Karpas-422 (cell line): ENCODE data around the gene LMX1A. TPM values are rescaled to one million over a fixed set of nuclear protein-coding genes. Genes with fewer than 3 reads are reported as not detected.

ENCODE experiments used
- DNase-seq: peaks from one replicate; pipeline ENCODE4 v3.0.0-alpha.2; 2015
- H2AFZ ChIP-seq: fragments of 200-600 bp; sonication (generic); 2 replicates; pipeline ENCODE4 v1.6.1; 2014; ENCODE audit warnings: antibody characterized with exemption, low read length, mixed read lengths
- H3K27ac ChIP-seq: fragments of 200-600 bp; sonication (generic); 2 replicates; pipeline ENCODE4 v1.5.1; 2014; ENCODE audit warnings: mild to moderate bottlenecking, low read length, moderate library complexity
- H3K27me3 ChIP-seq: fragments of 200-600 bp; sonication (generic); 2 replicates; pipeline ENCODE4 v1.6.1; 2014; ENCODE audit warnings: low read length, mixed read lengths
- H3K36me3 ChIP-seq: fragments of 200-600 bp; sonication (generic); 2 replicates; pipeline ENCODE4 v1.6.1; 2014; ENCODE audit warnings: low read length, mixed read lengths; ENCODE audit not compliant: insufficient read depth
- H3K4me1 ChIP-seq: fragments of 200-600 bp; sonication (generic); 2 replicates; pipeline ENCODE4 v1.6.1; 2014; ENCODE audit warnings: mild to moderate bottlenecking, low read length, mixed read lengths
- H3K4me2 ChIP-seq: fragments of 200-600 bp; sonication (generic); 2 replicates; pipeline ENCODE4 v1.6.1; 2014; ENCODE audit warnings: low read length, low read depth, mild to moderate bottlenecking; ENCODE audit not compliant: poor library complexity, severe bottlenecking
- H3K4me3 ChIP-seq: fragments of 200-600 bp; sonication (generic); 2 replicates; pipeline ENCODE4 v1.5.1; 2014; ENCODE audit warnings: mild to moderate bottlenecking, antibody characterized with exemption, low read length, mixed read lengths
- H3K79me2 ChIP-seq: fragments of 200-600 bp; sonication (generic); 2 replicates; pipeline ENCODE4 v1.6.1; 2014; ENCODE audit warnings: mild to moderate bottlenecking, low read length, mixed read lengths
- H3K9ac ChIP-seq: fragments of 200-600 bp; sonication (generic); 2 replicates; pipeline ENCODE4 v1.6.0; 2014; ENCODE audit warnings: low read length
- H3K9me2 ChIP-seq: fragments of 200-600 bp; sonication (generic), shearing (Covaris generic); replicated peaks from 2 replicates; pipeline ENCODE4 v1.6.0; 2014; ENCODE audit warnings: mild to moderate bottlenecking, low read length, moderate library complexity; ENCODE audit not compliant: insufficient read depth
- H3K9me3 ChIP-seq: fragments of 300-700, 200-600 bp; sonication (generic); 2 replicates; pipeline ENCODE4 v1.6.1; 2014; ENCODE audit warnings: low read length, mixed read lengths
- H4K20me1 ChIP-seq: fragments of 200-600 bp; sonication (generic); 2 replicates; pipeline ENCODE4 v1.6.1; 2014; ENCODE audit warnings: mild to moderate bottlenecking, antibody characterized with exemption, low read length, low read depth; ENCODE audit not compliant: insufficient read depth
- total RNA-seq: library from RNA; depleted of rRNA; stranded (reverse); fragments of >200 nt; shearing (Covaris generic); gene quantifications from 2 replicates; pipeline ENCODE4 v1.2.3, GENCODE V29; 2014; ENCODE audit warnings: low replicate concordance

LMX1A gene
- total RNA-seq, 1 experiment from 2014 or later: not detected

DNA sequence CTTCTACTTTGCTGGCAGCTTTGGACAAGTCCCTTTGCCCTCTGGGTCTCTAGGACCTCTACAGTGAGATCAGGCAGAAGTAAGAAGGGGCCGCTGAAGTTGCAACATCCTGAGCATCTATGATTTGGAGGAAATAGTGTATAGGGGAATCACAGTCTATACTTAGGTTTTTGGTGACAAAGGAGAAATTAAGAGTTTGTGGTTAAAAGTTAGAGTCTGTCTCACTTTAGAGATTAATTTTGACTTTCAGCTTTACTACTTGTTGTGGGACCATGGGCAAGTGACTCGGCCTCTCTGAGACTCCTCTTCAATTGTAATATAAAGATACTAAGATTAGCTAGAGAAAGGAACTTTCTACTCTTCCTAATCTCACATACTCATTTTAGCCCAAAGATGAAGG lies 33.1 kb upstream of the LMX1A start:
- DNase-seq: no peak
- Histone ChIP-seq H3K27me3 (no peaks in the 10 kb centered on the region), H3K9ac (no peak overlapping the region)

DNA sequence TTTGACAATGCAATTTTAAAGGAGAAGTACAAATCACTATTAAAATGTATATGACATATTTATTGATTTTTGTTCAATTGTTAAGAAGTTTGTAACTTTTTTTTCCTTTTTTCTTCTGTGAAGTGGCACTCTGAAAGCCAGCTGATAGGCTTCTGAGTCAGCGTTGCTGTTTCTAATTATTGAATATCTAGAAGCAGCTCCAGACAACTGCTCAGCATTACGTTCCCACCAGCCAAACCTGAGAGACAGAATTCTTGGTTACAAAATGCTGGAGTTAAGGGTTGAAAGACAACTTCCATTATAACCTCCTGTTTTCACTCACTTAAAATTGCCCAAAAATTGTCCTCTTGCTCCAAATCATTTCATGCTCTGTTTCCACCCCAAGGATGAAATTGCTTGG lies 31.4 kb upstream of the LMX1A start:
- no peak overlapping the region for H3K27ac ChIP-seq
- peaks cover under 1% of the 10 kb centered on the region for H3K4me1 ChIP-seq
- H3K4me2 ChIP-seq: no peak overlapping the region
- no peak overlapping the region for H3K9ac ChIP-seq
- H3K36me3 ChIP-seq: no peaks in the 10 kb centered on the region
- H3K79me2 ChIP-seq: no peaks in the 10 kb centered on the region
- no peaks in the 10 kb centered on the region; the same call in 1 of the 2 replicates for H4K20me1 ChIP-seq
- H2AFZ ChIP-seq: no peak overlapping the region
- DNase-seq: no peak
- H3K9me3 ChIP-seq: no peaks in the 10 kb centered on the region
- no peak overlapping the region for H3K4me3 ChIP-seq
- H3K27me3 ChIP-seq: no peaks in the 10 kb centered on the region
- H3K9me2 ChIP-seq: no peaks in the 10 kb centered on the region

More for the DNA sequence above, 33.1 kb upstream of the LMX1A start:
- Histone ChIP-seq H3K4me3 (no peak overlapping the region), H3K4me1 (peaks cover 8% of the 10 kb centered on the region), H3K9me2 (no peaks in the 10 kb centered on the region), H4K20me1 (no peaks in the 10 kb centered on the region; the same call in 1 of the 2 replicates), H3K36me3 (no peaks in the 10 kb centered on the region), H3K79me2 (no peaks in the 10 kb centered on the region), H2AFZ (no peak overlapping the region), H3K27ac (no peak overlapping the region), H3K4me2 (no peak overlapping the region), H3K9me3 (no peaks in the 10 kb centered on the region)

GRCh38 chr1:165387505-165387904 lies 31.0 kb upstream of the LMX1A start:
- Histone ChIP-seq H3K79me2 (no peaks in the 10 kb centered on the region), H3K4me3 (no peak overlapping the region), H3K9ac (no peak overlapping the region), H3K27ac (no peak overlapping the region), H3K9me3 (no peaks in the 10 kb centered on the region), H2AFZ (no peak overlapping the region), H3K4me1 (no peaks in the 10 kb centered on the region), H3K9me2 (no peaks in the 10 kb centered on the region), H4K20me1 (no peaks in the 10 kb centered on the region; the same call in 1 of the 2 replicates), H3K4me2 (no peak overlapping the region), H3K36me3 (no peaks in the 10 kb centered on the region), H3K27me3 (no peaks in the 10 kb centered on the region)
- no peak for DNase-seq

GRCh38 chr1:165383599-165384405 lies 27.3 kb upstream of the LMX1A start:
- Histone ChIP-seq H3K27ac (no peak overlapping the region), H3K4me3 (no peak overlapping the region), H3K9me3 (no peaks in the 10 kb centered on the region), H2AFZ (no peak overlapping the region), H3K36me3 (no peaks in the 10 kb centered on the region), H4K20me1 (no peaks in the 10 kb centered on the region), H3K79me2 (no peaks in the 10 kb centered on the region), H3K27me3 (no peaks in the 10 kb centered on the region), H3K9me2 (no peaks in the 10 kb centered on the region), H3K4me1 (no peaks in the 10 kb centered on the region), H3K9ac (no peak overlapping the region), H3K4me2 (no peak overlapping the region)
- DNase-seq: no peak

GRCh38 chr1:165383067-165383466 lies 26.6 kb upstream of the LMX1A start:
- Histone ChIP-seq H3K9ac (no peak overlapping the region), H2AFZ (no peak overlapping the region), H3K4me3 (no peak overlapping the region), H3K27me3 (no peaks in the 10 kb centered on the region), H3K79me2 (no peaks in the 10 kb centered on the region), H3K36me3 (no peaks in the 10 kb centered on the region), H3K4me2 (no peak overlapping the region), H3K9me3 (no peaks in the 10 kb centered on the region), H3K27ac (no peak overlapping the region), H3K4me1 (no peaks in the 10 kb centered on the region), H4K20me1 (no peaks in the 10 kb centered on the region), H3K9me2 (no peaks in the 10 kb centered on the region)
- DNase-seq: no peak

- H3K4me2 ChIP-seq: no peak overlapping the region
- H3K36me3 ChIP-seq: no peaks in the 10 kb centered on the region
- no peak overlapping the region for H2AFZ ChIP-seq
- no peaks in the 10 kb centered on the region for H3K9me3 ChIP-seq
- no peaks in the 10 kb centered on the region for H3K4me1 ChIP-seq
- H4K20me1 ChIP-seq: no peaks in the 10 kb centered on the region
- DNase-seq: no peak
- no peak overlapping the region for H3K9ac ChIP-seq
- no peaks in the 10 kb centered on the region for H3K27me3 ChIP-seq
- H3K4me3 ChIP-seq: no peak overlapping the region
- H3K27ac ChIP-seq: no peak overlapping the region
- no peaks in the 10 kb centered on the region for H3K9me2 ChIP-seq
- H3K79me2 ChIP-seq: no peaks in the 10 kb centered on the region
These were observed 25.4 kb upstream of the LMX1A start for GRCh38 chr1:165381745-165382505.

DNA sequence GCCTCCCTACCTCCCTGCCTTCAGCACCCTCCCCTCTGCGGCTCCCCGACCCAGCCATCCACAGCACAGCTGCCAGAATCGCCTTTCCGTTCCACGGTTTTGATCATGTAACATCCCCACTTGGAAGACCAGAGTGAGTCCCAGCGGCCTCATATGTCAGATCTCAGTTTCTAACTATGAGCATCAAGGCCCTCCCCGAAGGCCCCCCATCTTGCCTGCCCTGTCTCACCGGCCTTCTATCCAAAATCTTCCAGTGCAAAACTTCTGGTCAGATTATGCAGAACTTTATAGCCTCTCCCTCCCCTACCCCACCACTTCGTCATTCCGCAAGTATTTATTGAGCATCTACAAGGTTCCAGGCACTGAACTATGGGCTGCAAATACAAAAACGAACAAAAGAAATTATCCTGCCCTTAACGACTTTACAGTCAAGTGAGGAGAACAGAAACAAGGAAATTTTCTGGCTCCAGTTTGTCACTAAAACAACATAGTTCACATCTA lies 20.3 kb upstream of the LMX1A start:
- H2AFZ ChIP-seq: no peak overlapping the region

DNA sequence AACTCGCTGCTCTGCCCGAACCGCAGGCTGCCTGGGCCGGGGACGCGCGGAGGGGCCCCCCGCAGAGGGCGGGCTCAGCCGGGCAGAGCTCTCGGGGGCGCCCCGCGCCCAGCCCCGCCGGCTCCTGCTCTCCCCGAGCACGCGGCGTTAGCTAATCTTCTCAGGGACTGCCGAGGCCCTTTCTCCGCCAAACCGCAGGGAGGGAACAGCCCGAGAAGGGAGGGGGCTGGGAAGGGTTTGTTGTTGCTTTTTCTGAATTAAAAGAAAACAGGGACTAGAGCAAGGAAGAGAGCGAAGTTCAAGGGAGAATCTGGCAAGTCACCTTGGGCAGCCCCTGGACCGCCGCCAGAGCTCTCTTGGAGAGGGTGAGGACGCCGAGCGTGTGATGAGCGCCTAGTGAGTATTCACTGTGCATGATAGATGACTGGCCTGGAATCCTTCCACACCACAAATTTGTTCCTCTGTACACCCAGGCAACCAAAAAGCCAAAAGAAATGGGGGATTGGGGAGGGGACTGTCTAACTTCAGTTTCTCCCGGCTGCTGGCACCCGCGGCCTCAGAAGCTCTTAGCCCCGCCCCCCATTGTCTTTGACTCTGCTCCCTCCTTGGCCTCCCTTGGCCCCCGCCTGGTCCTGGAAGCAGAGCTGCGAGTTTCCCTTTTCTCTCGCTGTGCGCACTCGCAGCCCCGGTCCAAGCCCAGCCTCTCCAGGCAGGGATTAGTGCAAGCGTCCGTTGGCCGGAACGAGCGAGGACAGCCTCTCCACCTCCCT lies 19.7 kb upstream of the LMX1A start:
- H2AFZ ChIP-seq: no peak overlapping the region
- H3K4me2 ChIP-seq: no peak overlapping the region

More for the DNA sequence above, 20.3 kb upstream of the LMX1A start:
- H3K36me3 ChIP-seq: no peaks in the 10 kb centered on the region
- no peaks in the 10 kb centered on the region for H3K9me3 ChIP-seq
- no peak overlapping the region for H3K27ac ChIP-seq
- no peak overlapping the region for H3K4me2 ChIP-seq
- H3K9ac ChIP-seq: no peak overlapping the region
- H3K79me2 ChIP-seq: no peaks in the 10 kb centered on the region
- no peak for DNase-seq
- no peak overlapping the region for H3K4me3 ChIP-seq
- H3K9me2 ChIP-seq: no peaks in the 10 kb centered on the region
- H4K20me1 ChIP-seq: no peaks in the 10 kb centered on the region
- no peaks in the 10 kb centered on the region for H3K4me1 ChIP-seq
- H3K27me3 ChIP-seq: no peaks in the 10 kb centered on the region

More for the DNA sequence above, 19.7 kb upstream of the LMX1A start:
- no peaks in the 10 kb centered on the region for H3K36me3 ChIP-seq
- H4K20me1 ChIP-seq: no peaks in the 10 kb centered on the region
- no peaks in the 10 kb centered on the region for H3K9me3 ChIP-seq
- H3K9ac ChIP-seq: no peak overlapping the region
- H3K27ac ChIP-seq: no peak overlapping the region
- H3K4me3 ChIP-seq: no peak overlapping the region
- no peaks in the 10 kb centered on the region for H3K27me3 ChIP-seq
- no peaks in the 10 kb centered on the region for H3K9me2 ChIP-seq
- no peak for DNase-seq
- H3K79me2 ChIP-seq: no peaks in the 10 kb centered on the region
- no peaks in the 10 kb centered on the region for H3K4me1 ChIP-seq
